Activated CD4-positive, CD25-positive, alpha-beta regulatory T cell treated with anti-CD3 and anti-CD28 coated beads, Interleukin-2, amount 50 U/mL, for 72 hours (primary cell): Measurements from ENCODE around the gene TNPO2.

ENCODE experiments used
- DNase-seq: peaks from one replicate; pipeline ENCODE4 v3.0.0; 2021

TNPO2 gene

GRCh38 chr19:12723641-12724426, at the start of gene TNPO2:
Gene TNPO2, minus strand, starts transcription at chr19:12723932. Its CDS starts 2,955 bp downstream, at chr19:12720977.
- DNase-seq: peak; percentile 58

- no peak for DNase-seq
These were observed 48.6 kb upstream of the TNPO2 start for GRCh38 chr19:12772323-12772722.

DNA sequence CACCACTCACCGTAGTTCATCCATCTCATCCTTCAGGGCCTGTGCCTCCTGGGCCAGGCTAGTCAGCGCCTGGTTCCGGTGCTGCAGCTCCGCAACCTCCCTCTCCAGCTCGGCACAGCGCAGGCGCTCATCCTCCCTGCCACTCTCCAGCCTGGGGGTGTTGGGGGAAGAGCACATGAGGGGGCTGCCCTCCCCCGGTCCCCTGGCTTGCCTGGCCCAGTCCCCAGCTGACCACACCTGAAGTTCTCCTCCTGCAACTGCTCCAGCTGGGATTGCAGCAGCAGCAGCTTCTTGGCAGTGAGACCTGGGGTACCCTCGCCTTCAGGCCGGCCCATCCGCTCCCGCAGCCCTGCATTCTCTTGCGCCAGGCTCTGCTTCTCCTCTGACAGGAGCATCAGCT, 47.2 kb upstream of the TNPO2 start:
- DNase-seq: no peak

- peak; percentile 55 for DNase-seq
These were observed 46.0 kb upstream of the TNPO2 start for GRCh38 chr19:12769689-12770088.

DNA sequence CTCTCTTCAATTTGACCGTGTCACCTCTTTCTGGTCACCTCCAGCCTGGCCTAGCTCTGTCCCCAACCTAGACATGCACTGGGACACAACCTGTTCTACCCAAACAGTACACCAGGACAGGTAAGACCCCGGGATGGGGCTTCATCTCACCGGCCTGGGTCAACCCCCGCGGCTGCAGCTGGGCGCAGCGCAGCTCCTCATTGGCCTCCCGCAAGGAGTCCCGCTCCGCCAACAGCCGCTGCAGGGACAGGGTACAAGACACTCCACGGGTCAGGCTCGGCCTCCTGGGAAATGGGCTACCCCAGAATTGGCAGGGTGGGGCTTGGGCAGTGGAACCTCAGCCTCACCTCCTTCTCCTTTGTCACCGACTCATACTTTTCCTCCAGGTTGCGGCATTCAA, 43.9 kb upstream of the TNPO2 start:
- no peak for DNase-seq

- DNase-seq: no peak
These were observed 43.4 kb upstream of the TNPO2 start for GRCh38 chr19:12767150-12767549.

DNA sequence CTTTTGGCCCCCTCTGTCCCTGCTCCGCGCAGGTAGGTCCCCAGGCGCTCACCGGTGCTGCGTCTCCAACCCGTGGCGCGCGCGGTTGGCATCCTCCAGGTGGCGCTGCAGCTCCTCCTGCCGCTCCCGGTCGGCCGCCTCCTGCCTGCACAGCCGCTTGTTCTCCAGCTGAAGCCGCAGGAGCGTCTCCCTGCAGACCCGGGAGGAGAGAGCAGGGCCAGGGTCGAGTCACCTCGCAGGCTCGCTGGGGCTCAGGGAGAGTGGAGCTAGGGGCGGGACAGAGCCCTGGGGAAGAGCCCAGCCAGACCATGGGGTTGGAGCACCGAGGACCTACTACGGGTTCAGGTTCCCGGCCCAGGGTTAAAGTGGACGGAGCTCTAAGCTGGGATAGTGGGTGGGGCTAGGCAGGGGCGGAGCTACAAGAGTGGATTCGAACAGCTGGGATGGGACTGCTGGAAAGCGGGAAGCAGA, 42.4 kb upstream of the TNPO2 start:
- DNase-seq: peak; percentile 89

DNA sequence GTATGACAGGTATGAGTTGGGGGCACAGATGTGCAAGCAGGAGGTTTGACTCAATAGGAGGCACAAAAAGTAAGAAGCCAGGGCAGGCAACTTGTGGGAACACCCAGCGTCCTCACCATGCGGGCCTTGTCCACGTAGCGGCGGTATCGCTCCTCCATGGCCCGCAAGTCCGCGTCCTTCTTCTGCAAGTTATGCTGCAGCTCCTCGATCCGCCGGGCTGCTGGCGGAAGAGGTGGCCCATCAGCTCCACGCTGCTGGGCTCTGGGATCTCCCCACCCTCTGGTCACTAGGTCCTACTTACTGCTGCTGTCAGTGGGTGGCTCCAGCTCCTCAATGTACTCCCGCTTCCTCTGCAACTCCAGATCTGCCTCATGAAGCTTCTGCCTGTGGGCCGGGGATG, 41.0 kb upstream of the TNPO2 start:
- DNase-seq: no peak

DNA sequence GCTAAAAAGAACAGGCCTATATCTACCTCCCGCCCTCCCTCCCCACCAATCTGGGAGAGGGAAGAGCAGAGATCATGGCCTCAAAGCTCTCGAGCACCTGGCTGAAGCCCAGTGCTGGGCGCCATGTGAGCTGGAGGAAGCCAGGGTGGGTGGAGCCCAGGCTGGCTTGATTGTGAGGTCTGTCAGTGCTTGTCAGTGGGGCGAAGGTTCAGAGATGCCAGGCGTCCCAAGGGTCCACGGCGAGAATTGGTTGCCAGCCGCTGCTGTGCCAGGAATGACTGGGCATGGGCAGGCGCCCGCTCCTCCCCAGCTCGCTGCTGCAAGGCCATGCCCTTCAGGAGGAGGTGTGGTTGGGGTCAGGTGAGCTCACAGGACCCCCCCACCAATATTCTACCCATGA, 39.4 kb upstream of the TNPO2 start:
- DNase-seq: no peak

DNA sequence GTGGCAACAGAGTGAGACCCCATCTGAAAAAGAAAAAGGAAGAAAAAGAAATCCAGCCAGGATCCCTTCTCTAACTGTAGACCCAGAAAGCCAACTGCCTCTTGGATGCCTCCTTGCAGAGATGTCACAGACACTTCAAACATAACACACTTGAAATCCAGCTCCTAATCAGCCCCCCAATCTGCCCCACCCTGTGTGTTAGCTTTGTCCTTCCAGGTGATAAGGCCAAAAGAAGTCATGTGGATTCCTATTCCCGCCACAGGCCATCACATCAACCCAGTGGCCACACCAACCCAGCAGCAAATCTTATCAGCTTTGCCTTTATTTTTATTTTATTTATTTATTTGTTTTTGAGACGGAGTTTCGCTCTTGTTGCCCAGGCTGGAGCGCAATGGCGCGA, 36.0 kb upstream of the TNPO2 start:
- no peak for DNase-seq

- DNase-seq: peak; percentile 83
These were observed 34.0 kb upstream of the TNPO2 start for GRCh38 chr19:12757544-12758274.

GRCh38 chr19:12756150-12756883, 32.6 kb upstream of the TNPO2 start:
- DNase-seq: no peak

DNA sequence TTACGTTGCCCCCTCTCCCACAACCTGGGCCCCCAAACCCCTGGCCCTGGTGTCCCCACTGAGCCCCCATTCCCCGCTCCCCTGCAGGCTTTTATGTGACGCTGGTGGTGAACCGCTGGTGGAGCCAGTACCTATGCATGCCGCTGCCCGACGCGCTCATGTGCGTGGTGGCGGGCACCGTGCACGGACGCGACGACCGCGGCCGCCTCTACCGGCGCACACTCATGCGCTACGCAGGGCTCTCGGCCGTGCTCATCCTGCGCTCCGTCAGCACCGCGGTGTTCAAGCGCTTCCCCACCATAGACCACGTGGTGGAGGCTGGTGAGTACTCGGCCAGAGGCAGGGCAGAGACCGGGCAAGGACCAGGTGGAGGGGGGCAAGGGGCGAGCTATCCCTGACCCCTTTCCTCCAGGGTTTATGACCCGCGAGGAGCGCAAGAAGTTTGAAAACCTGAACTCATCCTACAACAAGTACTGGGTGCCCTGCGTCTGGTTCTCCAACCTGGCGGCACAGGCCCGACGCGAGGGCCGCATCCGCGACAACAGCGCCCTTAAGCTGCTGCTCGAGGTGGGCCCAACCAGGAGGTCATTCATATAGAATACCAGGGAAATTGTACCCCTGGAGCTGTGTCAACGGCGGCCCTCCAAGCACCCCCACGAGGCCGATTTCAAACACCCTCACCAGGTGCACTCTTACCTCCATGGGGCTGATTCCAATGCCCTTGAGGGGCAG, 30.9 kb upstream of the TNPO2 start:
- DNase-seq: no peak

- no peak for DNase-seq
These were observed 28.5 kb upstream of the TNPO2 start for GRCh38 chr19:12752056-12752781.

- DNase-seq: no peak
These were observed 27.9 kb upstream of the TNPO2 start, which contains the start of gene BEST2 for GRCh38 chr19:12751635-12752034. Gene BEST2, plus strand, starts transcription at chr19:12751791. Its CDS starts 802 bp downstream, at chr19:12752593.

DNA sequence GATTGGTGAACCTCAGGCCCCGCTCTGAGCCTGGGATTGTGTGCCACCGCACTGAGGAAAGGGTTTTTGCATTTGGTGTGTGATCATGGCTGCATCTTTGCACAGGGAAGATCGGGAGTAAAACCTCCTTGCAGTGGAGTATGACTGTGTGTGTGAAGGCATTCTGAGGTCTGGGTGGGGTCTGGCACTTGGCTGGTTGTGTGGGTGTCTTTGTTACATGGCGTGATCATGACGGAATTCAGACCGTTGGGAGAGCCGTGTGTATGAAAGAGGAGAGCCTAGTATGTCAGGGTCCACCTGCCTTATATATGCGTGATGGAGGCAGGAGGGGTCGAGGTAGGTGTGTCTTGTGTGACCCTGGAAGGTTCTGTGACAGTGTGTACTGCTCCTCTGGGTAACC, 27.1 kb upstream of the TNPO2 start:
- no peak for DNase-seq

- DNase-seq: no peak
These were observed 26.3 kb upstream of the TNPO2 start for GRCh38 chr19:12749938-12750521.

GRCh38 chr19:12748489-12748888, 24.8 kb upstream of the TNPO2 start:
- no peak for DNase-seq

DNA sequence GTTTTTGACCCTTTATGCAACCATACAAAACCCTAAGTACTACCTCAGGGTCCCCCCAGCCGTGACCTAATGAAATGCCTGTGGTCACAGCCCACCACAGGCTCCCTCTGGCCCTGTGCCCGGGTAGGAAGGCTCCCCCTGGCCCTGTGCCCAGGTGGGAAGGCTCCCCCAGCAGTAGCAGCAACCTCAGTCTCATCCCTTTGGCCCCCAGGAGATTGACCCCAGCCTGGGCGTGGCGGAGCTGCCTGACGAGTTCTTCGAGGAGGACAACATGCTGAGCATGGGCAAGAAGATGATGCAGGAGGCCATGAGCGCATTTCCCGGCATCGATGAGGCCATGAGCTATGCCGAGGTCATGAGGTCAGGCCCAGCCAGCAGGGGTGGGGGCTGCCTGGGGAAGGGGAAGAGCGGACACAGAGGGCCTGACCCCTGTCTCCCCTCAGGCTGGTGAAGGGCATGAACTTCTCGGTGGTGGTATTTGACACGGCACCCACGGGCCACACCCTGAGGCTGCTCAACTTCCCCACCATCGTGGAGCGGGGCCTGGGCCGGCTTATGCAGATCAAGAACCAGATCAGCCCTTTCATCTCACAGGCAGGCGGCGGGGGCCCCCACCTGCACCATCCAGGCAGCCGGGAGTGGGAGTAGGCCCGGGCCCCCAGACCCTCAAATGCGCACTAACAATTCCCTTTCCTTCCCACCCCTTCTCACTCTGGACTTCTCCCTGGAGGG, 21.6 kb upstream of the TNPO2 start:
- no peak for DNase-seq

DNA sequence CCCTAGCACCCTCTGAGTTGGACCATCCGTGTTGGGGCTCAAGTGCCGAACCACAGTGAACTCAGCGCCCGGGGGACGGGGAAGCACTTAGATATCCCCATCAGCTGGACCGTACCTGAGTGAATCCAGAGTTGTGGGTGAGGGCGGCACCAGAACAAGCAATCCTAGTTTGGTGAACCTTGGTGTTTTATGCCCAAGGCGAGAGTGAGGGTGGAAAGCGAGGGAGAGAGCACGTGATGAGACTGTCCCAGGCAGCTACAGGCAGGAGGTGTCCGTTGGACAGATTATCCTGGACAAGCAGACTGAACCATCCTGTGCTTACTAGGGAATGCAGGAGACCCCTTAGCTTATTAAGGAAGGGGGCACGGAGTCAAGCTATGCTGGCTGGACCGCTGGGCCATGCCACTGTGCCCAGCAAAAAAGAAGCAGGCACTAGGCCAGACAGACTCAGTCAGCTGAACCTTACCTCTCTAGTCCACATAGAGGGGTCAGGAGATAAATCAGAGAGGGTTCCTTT, 14.2 kb upstream of the TNPO2 start:
- DNase-seq: no peak
